Breast epithelium (tissue), 3 donors: ENCODE measurements around the gene SHC1.

ENCODE experiments used
- CTCF ChIP-seq, 3 donors: fragments of 450-650 bp; IDR thresholded peaks; one replicate each; pipeline ENCODE4 v1.5.1; 2016 to 2017; ENCODE audit warnings: antibody characterized with exemption in 3 of 3, mild to moderate bottlenecking in 3 of 3, moderate library complexity in 3 of 3
- POLR2A ChIP-seq: fragments of 450-650 bp; IDR thresholded peaks from one replicate; pipeline ENCODE4 v1.6.1; 2016; ENCODE audit warnings: antibody characterized with exemption, mild to moderate bottlenecking, moderate library complexity
- POLR2AphosphoS5 ChIP-seq, 3 donors: sonication (generic); formaldehyde crosslinking; IDR thresholded peaks; one replicate each; pipeline ENCODE4 v1.6.1; 2017; ENCODE audit warnings: antibody characterized with exemption in 3 of 3

GRCh38 chr1:155004352-155005075 is 34.0 kb upstream of the SHC1 start:
- TF ChIP-seq CTCF (IDR thresholded peaks at IDR 0.05) (no peak), POLR2AphosphoS5 (IDR thresholded peaks at IDR 0.05) (no peak), POLR2A (no peak)
